SK-N-MC (cell line): Measurements from ENCODE around the gene CHAF1B.
A peak's percentile ranks its signal among the peaks of the same experiment; 100 is the strongest.
"Not testable (repeated sequence)": the region's sequence is repeated elsewhere in the genome, so short reads cannot be mapped to it uniquely, and the experiment has no call there.

ENCODE experiments used
- DNase-seq: peaks from one replicate; pipeline ENCODE4 v3.0.0-alpha.2; 2011; ENCODE audit warnings: low read depth, low spot score
- H3K27ac ChIP-seq: fragments of 200-600 bp; sonication (generic); 2 replicates; pipeline ENCODE4 v1.5.1; 2016; ENCODE audit warnings: mixed run types
- H3K36me3 ChIP-seq: fragments of 200-600 bp; sonication (generic); 2 replicates; pipeline ENCODE4 v1.6.1; 2017; ENCODE audit warnings: antibody characterized with exemption, low read length, mixed read lengths; ENCODE audit not compliant: insufficient read depth
- H3K4me3 ChIP-seq: fragments of 200-600 bp; sonication (generic); 2 replicates; pipeline ENCODE4 v1.5.1; 2016
- H3K9ac ChIP-seq: fragments of 200-600 bp; sonication (generic); 2 replicates; pipeline ENCODE4 v1.8.0; 2017; ENCODE audit warnings: mixed run types, mixed read lengths; ENCODE audit not compliant: insufficient read length
- H3K9me3 ChIP-seq: fragments of 200-600 bp; sonication (generic); 2 replicates; pipeline ENCODE4 v1.6.1; 2017; ENCODE audit warnings: low read depth, mild to moderate bottlenecking, antibody characterized with exemption, low read length, moderate library complexity, mixed read lengths
- EZH2 ChIP-seq: fragments of 200-600 bp; sonication (generic); IDR thresholded peaks from one replicate; pipeline ENCODE4 v1.6.1; 2017; ENCODE audit warnings: antibody characterized with exemption
- FOXP2 ChIP-seq: optimal IDR thresholded peaks from 2 replicates; pipeline ENCODE3; 2011; ENCODE audit warnings: mild to moderate bottlenecking, moderate library complexity; ENCODE audit not compliant: insufficient read depth; ENCODE audit errors: extremely low read length, control extremely low read depth
- POLR2AphosphoS5 ChIP-seq: IDR thresholded peaks from 2 replicates; pipeline ENCODE4 v1.6.1; 2012; ENCODE audit warnings: mild to moderate bottlenecking, low read depth, low read length, borderline replicate concordance

CHAF1B gene

GRCh38 chr21:36384885-36385232, 333 bp upstream of the CHAF1B start:
- peak overlapping the region; percentile 88 for H3K4me3 ChIP-seq
- H3K27ac ChIP-seq = no peak overlapping the region
- DNase-seq = no peak
- no peak for TF ChIP-seq FOXP2
- no peak for TF ChIP-seq POLR2AphosphoS5
- TF ChIP-seq EZH2 = no peak
- no peaks in the 10 kb centered on the region for H3K9me3 ChIP-seq
- peaks cover 20% of the 10 kb centered on the region for H3K36me3 ChIP-seq
- no peak overlapping the region for H3K9ac ChIP-seq

- Histone ChIP-seq H3K27ac (no peak overlapping the region), H3K9me3 (no peaks in the 10 kb centered on the region), H3K36me3 (peaks cover 29% of the 10 kb centered on the region), H3K9ac (peak overlapping the region; percentile 82), H3K4me3 (peak overlapping the region; percentile 88)
- TF ChIP-seq EZH2 (no peak), POLR2AphosphoS5 (no peak), FOXP2 (no peak)
- no peak for DNase-seq
Observed at GRCh38 chr21:36386031-36386642, 945 bp downstream of the CHAF1B start.

- TF ChIP-seq POLR2AphosphoS5 = no peak
- no peak for TF ChIP-seq EZH2
- TF ChIP-seq FOXP2 = no peak
- no peaks in the 10 kb centered on the region for H3K9me3 ChIP-seq
- H3K9ac ChIP-seq = no peak overlapping the region
- peaks cover 32% of the 10 kb centered on the region for H3K36me3 ChIP-seq
- no peak for DNase-seq
- no peak overlapping the region for H3K27ac ChIP-seq
- H3K4me3 ChIP-seq = no peak overlapping the region
Observed at GRCh38 chr21:36388096-36388495, 2.9 kb downstream of the CHAF1B start.

GRCh38 chr21:36388835-36389234, 3.6 kb downstream of the CHAF1B start:
- Histone ChIP-seq H3K9me3 (no peaks in the 10 kb centered on the region), H3K9ac (peak overlapping the region; percentile 15), H3K27ac (no peak overlapping the region), H3K4me3 (no peak overlapping the region; the same call in 1 of the 2 replicates), H3K36me3 (peaks cover 32% of the 10 kb centered on the region)
- TF ChIP-seq POLR2AphosphoS5 = no peak
- TF ChIP-seq FOXP2 = no peak
- no peak for TF ChIP-seq EZH2
- no peak for DNase-seq

- H3K4me3 ChIP-seq, DNase-seq, H3K27ac ChIP-seq, H3K9ac ChIP-seq, H3K9me3 ChIP-seq: not testable (repeated sequence)
- H3K36me3 ChIP-seq = peaks cover 50% of the 10 kb centered on the region
Observed at GRCh38 chr21:36391649-36392048, 6.5 kb downstream of the CHAF1B start.

GRCh38 chr21:36395353-36396111, 10.3 kb downstream of the CHAF1B start:
- Histone ChIP-seq H3K27ac (no peak overlapping the region), H3K36me3 (peaks cover 51% of the 10 kb centered on the region), H3K4me3 (no peak overlapping the region), H3K9ac (no peak overlapping the region), H3K9me3 (no peaks in the 10 kb centered on the region)
- no peak for DNase-seq
- TF ChIP-seq EZH2 (no peak), FOXP2 (no peak), POLR2AphosphoS5 (no peak)

- TF ChIP-seq EZH2 (no peak), FOXP2 (no peak), POLR2AphosphoS5 (no peak)
- H3K36me3 ChIP-seq = peaks cover 47% of the 10 kb centered on the region
- DNase-seq = no peak
- no peak overlapping the region for H3K4me3 ChIP-seq
- no peaks in the 10 kb centered on the region for H3K9me3 ChIP-seq
- no peak overlapping the region for H3K9ac ChIP-seq
- no peak overlapping the region for H3K27ac ChIP-seq
Observed at GRCh38 chr21:36396325-36396724, 11.1 kb downstream of the CHAF1B start.

GRCh38 chr21:36396971-36397370, 11.8 kb downstream of the CHAF1B start:
- DNase-seq = no peak
- Histone ChIP-seq H3K4me3 (no peak overlapping the region), H3K36me3 (peaks cover 50% of the 10 kb centered on the region), H3K9me3 (no peaks in the 10 kb centered on the region), H3K9ac (no peak overlapping the region), H3K27ac (no peak overlapping the region)
- TF ChIP-seq POLR2AphosphoS5 (no peak), EZH2 (no peak), FOXP2 (no peak)

GRCh38 chr21:36397606-36398005, 12.4 kb downstream of the CHAF1B start:
- DNase-seq = no peak
- Histone ChIP-seq H3K9ac (no peak overlapping the region), H3K27ac (no peak overlapping the region), H3K36me3 (peaks cover 57% of the 10 kb centered on the region), H3K9me3 (no peaks in the 10 kb centered on the region), H3K4me3 (no peak overlapping the region)
- no peak for TF ChIP-seq EZH2
- TF ChIP-seq POLR2AphosphoS5 = no peak

- not testable (repeated sequence) for H3K9me3 ChIP-seq, H3K4me3 ChIP-seq, H3K9ac ChIP-seq, H3K27ac ChIP-seq, DNase-seq
- H3K36me3 ChIP-seq = peaks cover 64% of the 10 kb centered on the region
Observed at GRCh38 chr21:36399736-36400135, 14.5 kb downstream of the CHAF1B start.
